Left ventricle myocardium inferior (tissue), 1 donor: ENCODE measurements around the gene RGS6. TPM values are rescaled to one million over a fixed set of nuclear protein-coding genes. Genes with fewer than 3 reads are reported as not detected.

Experiments
- DNase-seq: peaks from one replicate; pipeline ENCODE4 v3.0.0-alpha.2; 2020
- H3K27ac ChIP-seq: fragments of 200-600 bp; replicated peaks from 2 replicates; pipeline ENCODE4 v1.8.0; 2021
- H3K27me3 ChIP-seq: fragments of 200-600 bp; 2 replicates; pipeline ENCODE4 v1.8.0; 2021; ENCODE audit warnings: low read depth
- H3K36me3 ChIP-seq: fragments of 200-600 bp; 2 replicates; pipeline ENCODE4 v1.8.0; 2021
- H3K4me1 ChIP-seq: fragments of 200-600 bp; 2 replicates; pipeline ENCODE4 v1.8.0; 2021
- H3K4me3 ChIP-seq: fragments of 200-600 bp; 2 replicates; pipeline ENCODE4 v1.8.0; 2021; ENCODE audit warnings: mild to moderate bottlenecking, moderate library complexity
- H3K9me3 ChIP-seq: fragments of 200-600 bp; replicated peaks from 2 replicates; pipeline ENCODE4 v1.8.0; 2021
- intact Hi-C: fragments of 100-400 bp; cut with micrococcal nuclease; formaldehyde crosslinking; loops from one replicate; pipeline ENCODE4 v1.11.0; 2022
- total RNA-seq: library from RNA; stranded (reverse); fragmentation: NEBNext Ultra II Directional; extraction: Animal tissue kit (Norgen Biotek cat#: 25700); gene quantifications from one replicate; pipeline ENCODE4 v1.2.1, GENCODE V29; 2021
- TF ChIP-seq, protein P1 (sequence below): fragments of 200-600 bp; IDR thresholded peaks from 2 replicates; pipeline ENCODE4 v1.8.0; 2021; ENCODE audit warnings: antibody characterized with exemption, mild to moderate bottlenecking, borderline replicate concordance
- donor health status: DM: no; HTN: yes; CAD: no; lungs with severe emphysema.

The RGS6 gene
- total RNA-seq, 1 donor from 2014 or later: 23.0 TPM

DNA sequence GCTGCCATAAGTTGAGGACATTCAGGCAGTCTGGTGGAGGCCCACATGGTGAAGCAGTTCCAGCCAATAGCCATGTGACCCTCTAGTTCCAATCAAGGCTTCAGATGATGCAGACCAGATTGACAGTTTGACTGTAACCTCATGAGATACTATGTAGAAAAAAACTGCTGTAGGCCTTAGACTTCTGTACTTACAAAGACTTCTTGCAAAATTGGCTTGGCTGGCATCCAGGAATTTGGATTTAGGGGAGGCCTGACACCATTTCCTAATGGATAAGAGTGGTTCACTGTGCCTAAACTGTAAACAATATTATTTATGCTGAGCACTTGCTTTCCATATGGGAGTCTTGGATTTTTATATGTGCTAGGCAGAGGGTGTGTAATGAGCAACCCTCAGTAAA is 76.4 kb downstream of the RGS6 start:
- H3K9me3 ChIP-seq: no peaks in the 10 kb centered on the region
- TF ChIP-seq, protein P1, sequence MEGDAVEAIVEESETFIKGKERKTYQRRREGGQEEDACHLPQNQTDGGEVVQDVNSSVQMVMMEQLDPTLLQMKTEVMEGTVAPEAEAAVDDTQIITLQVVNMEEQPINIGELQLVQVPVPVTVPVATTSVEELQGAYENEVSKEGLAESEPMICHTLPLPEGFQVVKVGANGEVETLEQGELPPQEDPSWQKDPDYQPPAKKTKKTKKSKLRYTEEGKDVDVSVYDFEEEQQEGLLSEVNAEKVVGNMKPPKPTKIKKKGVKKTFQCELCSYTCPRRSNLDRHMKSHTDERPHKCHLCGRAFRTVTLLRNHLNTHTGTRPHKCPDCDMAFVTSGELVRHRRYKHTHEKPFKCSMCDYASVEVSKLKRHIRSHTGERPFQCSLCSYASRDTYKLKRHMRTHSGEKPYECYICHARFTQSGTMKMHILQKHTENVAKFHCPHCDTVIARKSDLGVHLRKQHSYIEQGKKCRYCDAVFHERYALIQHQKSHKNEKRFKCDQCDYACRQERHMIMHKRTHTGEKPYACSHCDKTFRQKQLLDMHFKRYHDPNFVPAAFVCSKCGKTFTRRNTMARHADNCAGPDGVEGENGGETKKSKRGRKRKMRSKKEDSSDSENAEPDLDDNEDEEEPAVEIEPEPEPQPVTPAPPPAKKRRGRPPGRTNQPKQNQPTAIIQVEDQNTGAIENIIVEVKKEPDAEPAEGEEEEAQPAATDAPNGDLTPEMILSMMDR: no peak
- no peaks in the 10 kb centered on the region for H3K27me3 ChIP-seq
- no peak overlapping the region for H3K27ac ChIP-seq
- no peaks in the 10 kb centered on the region for H3K36me3 ChIP-seq
- intact Hi-C loops: no loop called here
- H3K4me3 ChIP-seq: no peak overlapping the region
- DNase-seq: no peak
- peaks cover 1% of the 10 kb centered on the region for H3K4me1 ChIP-seq

DNA sequence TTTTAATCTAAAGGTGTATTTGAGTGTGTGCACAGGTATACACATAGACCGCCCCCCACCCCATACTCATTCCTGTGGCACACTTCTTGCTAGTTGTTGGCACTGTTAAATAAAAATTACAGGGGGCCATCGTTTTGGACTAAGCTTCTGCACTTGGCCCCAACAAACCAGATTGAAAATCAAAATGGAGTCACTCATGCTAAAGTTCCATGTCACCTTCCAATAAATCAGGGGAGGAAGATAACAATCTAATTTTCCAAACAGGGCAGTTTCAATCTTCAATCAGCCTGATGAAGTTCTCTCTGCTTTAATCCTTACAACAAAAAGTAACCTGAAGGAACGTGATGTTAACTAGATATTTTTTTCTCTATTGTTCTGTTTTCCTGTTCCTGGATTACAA is 78.2 kb downstream of the RGS6 start:
- TF ChIP-seq, protein P1: no peak
- no peak overlapping the region for H3K27ac ChIP-seq
- H3K4me3 ChIP-seq: no peak overlapping the region

DNA sequence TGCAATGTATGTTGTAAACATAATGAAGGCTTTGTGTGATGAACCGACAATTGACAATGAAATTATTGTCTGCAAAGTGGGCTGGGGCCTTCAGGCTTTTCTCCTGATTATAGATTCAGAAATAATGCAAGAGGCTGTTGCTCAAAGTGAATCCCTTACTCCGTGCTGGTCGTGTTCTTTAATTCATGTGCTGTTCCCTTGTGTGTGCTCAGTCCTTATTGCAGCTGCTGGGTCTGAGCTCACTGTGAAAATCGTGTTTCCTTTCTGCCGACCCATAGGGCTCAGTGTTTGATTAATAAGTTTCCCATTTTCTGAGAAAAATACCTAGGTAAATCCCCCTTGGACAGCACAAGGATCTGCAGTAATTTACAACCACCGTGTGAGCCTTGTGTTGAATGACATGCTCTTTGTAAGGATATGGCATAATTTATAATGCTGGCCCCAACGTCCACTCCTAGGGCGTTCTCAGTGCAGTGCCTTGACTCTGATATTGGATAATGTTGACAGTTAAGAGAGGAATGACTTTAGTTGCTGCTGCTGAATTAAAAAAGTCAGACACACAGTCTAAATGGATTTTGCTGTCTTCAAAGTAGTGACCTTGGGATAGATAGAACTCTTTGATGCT is 81.6 kb downstream of the RGS6 start:
- no peak overlapping the region for H3K4me3 ChIP-seq
- H3K9me3 ChIP-seq: no peaks in the 10 kb centered on the region
- H3K36me3 ChIP-seq: no peaks in the 10 kb centered on the region
- DNase-seq: no peak
- H3K4me1 ChIP-seq: peaks cover 5% of the 10 kb centered on the region
- TF ChIP-seq, protein P1: no peak
- intact Hi-C loops: no loop called here
- H3K27me3 ChIP-seq: no peaks in the 10 kb centered on the region
- H3K27ac ChIP-seq: no peak overlapping the region

More for the DNA sequence above, 78.2 kb downstream of the RGS6 start:
- H3K27me3 ChIP-seq: no peaks in the 10 kb centered on the region
- H3K9me3 ChIP-seq: no peaks in the 10 kb centered on the region
- H3K36me3 ChIP-seq: no peaks in the 10 kb centered on the region
- H3K4me1 ChIP-seq: no peaks in the 10 kb centered on the region
- intact Hi-C loops: no loop called here
- no peak for DNase-seq

DNA sequence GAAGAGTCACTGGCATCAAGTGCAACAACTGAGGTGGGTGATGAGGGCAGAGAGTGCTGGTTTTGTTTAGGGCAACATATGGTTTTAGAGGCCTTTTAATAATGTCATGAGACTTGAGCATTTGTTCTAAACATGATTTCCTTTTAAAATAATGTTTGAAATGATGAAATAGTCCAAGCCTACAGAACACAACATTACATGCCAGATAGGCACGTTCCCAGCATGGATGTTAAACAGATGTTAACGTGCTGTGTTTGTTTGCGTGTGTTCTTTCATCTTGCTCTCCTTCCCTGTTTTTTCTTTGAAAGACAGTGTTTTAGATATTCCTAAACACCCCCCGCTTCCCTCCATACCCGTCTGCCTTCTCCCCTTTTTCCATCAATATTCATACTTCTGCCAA is 82.3 kb downstream of the RGS6 start:
- H3K4me1 ChIP-seq: peaks cover 9% of the 10 kb centered on the region
- no peaks in the 10 kb centered on the region for H3K9me3 ChIP-seq
- H3K36me3 ChIP-seq: no peaks in the 10 kb centered on the region
- H3K4me3 ChIP-seq: no peak overlapping the region
- no peak overlapping the region for H3K27ac ChIP-seq
- no peaks in the 10 kb centered on the region for H3K27me3 ChIP-seq
- TF ChIP-seq, protein P1: no peak
- intact Hi-C loops: no loop called here
- no peak for DNase-seq

DNA sequence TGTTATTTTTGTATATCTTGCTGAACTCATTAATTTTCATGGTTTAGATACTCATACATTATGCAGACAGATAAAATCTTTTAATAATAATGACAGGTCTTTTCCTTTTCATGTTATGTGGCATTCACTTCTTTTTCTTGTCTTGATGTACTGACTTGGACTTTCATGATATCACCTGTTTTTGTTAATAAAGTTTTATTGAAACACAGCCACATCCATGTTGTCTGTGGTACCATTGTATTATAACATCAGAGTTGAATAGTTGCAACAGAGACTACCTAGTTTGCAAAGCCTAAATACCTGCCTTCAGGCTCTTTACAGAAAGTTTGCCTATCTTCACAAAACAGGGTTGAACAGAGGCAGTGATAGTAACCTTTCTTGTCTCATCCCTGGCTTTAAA is 85.1 kb downstream of the RGS6 start:
- H3K27ac ChIP-seq: no peak overlapping the region
- H3K9me3 ChIP-seq: no peaks in the 10 kb centered on the region
- no peak for DNase-seq
- H3K27me3 ChIP-seq: no peaks in the 10 kb centered on the region
- no peaks in the 10 kb centered on the region for H3K36me3 ChIP-seq
- H3K4me3 ChIP-seq: no peak overlapping the region
- intact Hi-C loops: no loop called here
- TF ChIP-seq, protein P1: no peak
- peaks cover 9% of the 10 kb centered on the region for H3K4me1 ChIP-seq
